ENCODE data around the gene NIPA2. TPM values are rescaled to one million over a fixed set of nuclear protein-coding genes. Genes with fewer than 3 reads are reported as not detected.

The NIPA2 gene
- total and polyA plus RNA-seq, 4 donors, result 11.7 to 31.6 (median 20.9) TPM

- no peak overlapping the region for H3K9ac ChIP-seq (ENCODE audit: low read depth in 1 of 2, low read length in 2 of 2)
- peaks cover 0 to 9% (median 3%) of the 10 kb centered on the region in 4 donors for H3K4me1 ChIP-seq (ENCODE audit: control insufficient read depth in 4 of 4, insufficient read depth in 4 of 4, low read length in 3 of 4)
- no peak overlapping the region for H3K27ac ChIP-seq (ENCODE audit: low read depth in 1 of 2, low read length in 2 of 2)
- no peak for DNase-seq (ENCODE audit: low spot score)
- no peaks in the 10 kb centered on the region for H3K27me3 ChIP-seq (ENCODE audit: control insufficient read depth in 4 of 4, insufficient read depth in 4 of 4, low read length in 3 of 4)
- H3K36me3 ChIP-seq (ENCODE audit: control insufficient read depth in 4 of 4, insufficient read depth in 3 of 4, low read depth in 1 of 4, low read length in 3 of 4), result peaks cover 0 to 3% (median 1%) of the 10 kb centered on the region in 4 donors
- H3K9me3 ChIP-seq (ENCODE audit: control insufficient read depth in 4 of 4, low read length in 3 of 4), result no peaks in the 10 kb centered on the region
- WGBS, result 84% methylated on average over 7 of the region's 7 CpGs
- no peak overlapping the region for H3K4me3 ChIP-seq (ENCODE audit: low read depth in 1 of 3, low read length in 3 of 3)
- no peak for TF ChIP-seq SP1 (IDR thresholded peaks at IDR 0.05)
- TF ChIP-seq CTCF (IDR thresholded peaks at IDR 0.05; ENCODE audit: low read depth, low read length, missing input control), result no peak
- no peak for TF ChIP-seq EGR1 (IDR thresholded peaks at IDR 0.05; ENCODE audit: low read depth in 2 of 2)
- TF ChIP-seq HNF4G (IDR thresholded peaks at IDR 0.05), result no peak
- TF ChIP-seq RXRA (IDR thresholded peaks at IDR 0.05), result no peak
- TF ChIP-seq GABPA (IDR thresholded peaks at IDR 0.05 in 1 of 2, conservative IDR thresholded peaks at IDR 0.05 in 1 of 2), result no peak
- no peak for TF ChIP-seq REST (IDR thresholded peaks at IDR 0.05)
- no peak for TF ChIP-seq TAF1 (conservative IDR thresholded peaks at IDR 0.05)
- no peak for TF ChIP-seq ATF3 (IDR thresholded peaks at IDR 0.05)
- no peak for TF ChIP-seq HNF4A (conservative IDR thresholded peaks at IDR 0.05)
Observed at GRCh38 chr15:22808761-22809280, 29.6 kb upstream of the NIPA2 start.

- Histone ChIP-seq H3K27me3 (ENCODE audit: control insufficient read depth in 4 of 4, insufficient read depth in 4 of 4, low read length in 3 of 4) (no peaks in the 10 kb centered on the region), H3K4me1 (ENCODE audit: control insufficient read depth in 4 of 4, insufficient read depth in 4 of 4, low read length in 3 of 4) (peaks cover 0 to 9% (median 3%) of the 10 kb centered on the region in 4 donors), H3K36me3 (ENCODE audit: control insufficient read depth in 4 of 4, insufficient read depth in 3 of 4, low read depth in 1 of 4, low read length in 3 of 4) (peaks cover 0 to 6% (median 1%) of the 10 kb centered on the region in 4 donors), H3K27ac (ENCODE audit: low read depth in 1 of 2, low read length in 2 of 2) (no peak overlapping the region), H3K9me3 (ENCODE audit: control insufficient read depth in 4 of 4, low read length in 3 of 4) (no peaks in the 10 kb centered on the region), H3K9ac (ENCODE audit: low read depth in 1 of 2, low read length in 2 of 2) (no peak overlapping the region), H3K4me3 (ENCODE audit: low read depth in 1 of 3, low read length in 3 of 3) (no peak overlapping the region)
- DNase-seq (ENCODE audit: low spot score), result no peak
- WGBS, result 92% methylated on average over 10 of the region's 10 CpGs
- TF ChIP-seq SP1 (IDR thresholded peaks at IDR 0.05) (no peak), RXRA (IDR thresholded peaks at IDR 0.05) (no peak), FOXA2 (IDR thresholded peaks at IDR 0.05) (no peak), RAD21 (IDR thresholded peaks at IDR 0.05) (no peak), GABPA (IDR thresholded peaks at IDR 0.05 in 1 of 2, conservative IDR thresholded peaks at IDR 0.05 in 1 of 2) (no peak), HNF4A (conservative IDR thresholded peaks at IDR 0.05) (no peak), TAF1 (conservative IDR thresholded peaks at IDR 0.05) (no peak), EGR1 (IDR thresholded peaks at IDR 0.05; ENCODE audit: low read depth in 2 of 2) (no peak)
Observed at GRCh38 chr15:22810033-22810852, 28.2 kb upstream of the NIPA2 start.
